Kidney (tissue), 14 donors: Measurements from ENCODE around the gene WDFY2. TPM values are rescaled to one million over a fixed set of nuclear protein-coding genes. Genes with fewer than 3 reads are reported as not detected.

Source experiments
- DNase-seq, 5 donors: peaks; one replicate each; pipeline ENCODE4 v3.0.0-alpha.2; 2013 to 2020
- FAIRE-seq: peaks from 2 replicates; lab custom pipeline; 2012; peaks lifted over from hg19 to GRCh38; lab: Jason Lieb, UNC
- H3K27ac ChIP-seq, 2 donors: one replicate each; pipeline ENCODE4 v1.7.0; 2013; ENCODE audit warnings: low read depth in 2 of 2, low read length in 2 of 2, inconsistent platforms in 1 of 2
- H3K27me3 ChIP-seq: one replicate; pipeline ENCODE4 v1.7.1; 2013; ENCODE audit warnings: low read length, inconsistent platforms; ENCODE audit not compliant: control insufficient read depth, insufficient read depth
- H3K36me3 ChIP-seq, 3 donors: one replicate each; pipeline versions ENCODE4 v1.7.0 to v1.7.1; 2013; ENCODE audit warnings: low read length in 3 of 3, control low read depth in 1 of 3, inconsistent platforms in 1 of 3; ENCODE audit not compliant: insufficient read depth in 3 of 3, control insufficient read depth in 2 of 3
- H3K4me1 ChIP-seq, 3 donors: one replicate each; pipeline versions ENCODE4 v1.7.0 to v1.7.1; 2013; ENCODE audit warnings: low read length in 3 of 3, inconsistent platforms in 1 of 3, low read depth in 1 of 3; ENCODE audit not compliant: control insufficient read depth in 2 of 3, insufficient read depth in 2 of 3
- H3K4me3 ChIP-seq, 3 donors: one replicate each; pipeline versions ENCODE4 v1.7.0 to v1.8.1; 2013; ENCODE audit warnings: low read length in 3 of 3, control low read depth in 1 of 3, inconsistent platforms in 1 of 3
- H3K9ac ChIP-seq, 3 donors: one replicate each; pipeline versions ENCODE4 v1.7.0 to v1.7.1; 2013; ENCODE audit warnings: low read length in 3 of 3, control low read depth in 1 of 3, inconsistent platforms in 1 of 3
- H3K9me3 ChIP-seq, 3 donors: one replicate each; pipeline versions ENCODE4 v1.7.0 to v1.7.1; 2013; ENCODE audit warnings: low read length in 3 of 3, control low read depth in 1 of 3, inconsistent platforms in 1 of 3; ENCODE audit not compliant: control insufficient read depth in 2 of 3, insufficient read depth in 1 of 3
- CTCF ChIP-seq: IDR thresholded peaks from 3 replicates; pipeline ENCODE4 v1.5.1; 2012; ENCODE audit warnings: mild to moderate bottlenecking, moderate library complexity, borderline replicate concordance; ENCODE audit not compliant: insufficient read depth; ENCODE audit errors: extremely low read depth
- intact Hi-C: fragments of 100-400 bp; cut with DNase I; formaldehyde crosslinking; loops from one replicate; pipeline ENCODE4 v1.11.1; 2022
- polyA plus RNA-seq: library from polyadenylated mRNA; stranded (reverse); fragments of 350-450 nt; fragmentation: Illumina TruSeq; extraction: RNeasy Lipid Tissue Mini Kit (QIAGEN cat#74804); gene quantifications from one replicate; pipeline ENCODE4 v1.2.3, GENCODE V29; 2014; ENCODE audit warnings: low read depth, low replicate concordance; ENCODE audit not compliant: insufficient read depth
- total RNA-seq: library from RNA; stranded (reverse); fragmentation: NEBNext Ultra II Directional; extraction: Animal tissue kit (Norgen Biotek cat#: 25700); gene quantifications from one replicate; pipeline ENCODE4 v1.2.1, GENCODE V29; 2021
- donor health status: control.
- donor health status: control.
- donor health status: control.
- donor health status: control.
- donor health status: control.
- donor health status: DM: yes; HTN: yes; CAD: no.
- donor health status: Normal renal cell carcinoma (clear cell type).

Gene WDFY2
- total and polyA plus RNA-seq, 2 donors from 2014 or later = 4.8 to 13.0 TPM

GRCh38 chr13:51674276-51674675 lies 90.0 kb downstream of the WDFY2 start:
- Histone ChIP-seq H3K4me3 (no peak overlapping the region), H3K4me1 (peaks cover 0 to 7% (median 0%) of the 10 kb centered on the region in 3 donors), H3K9me3 (no peaks in the 10 kb centered on the region), H3K9ac (no peak overlapping the region), H3K27ac (no peak overlapping the region), H3K27me3 (no peaks in the 10 kb centered on the region), H3K36me3 (no peaks in the 10 kb centered on the region)
- intact Hi-C loops = no loop called here
- FAIRE-seq (no peak), DNase-seq (peak; percentile 58 to 83 (median 76))
- no peak for TF ChIP-seq CTCF

- no peaks in the 10 kb centered on the region for H3K4me1 ChIP-seq
- no peak for FAIRE-seq
- DNase-seq = no peak
- no peaks in the 10 kb centered on the region for H3K9me3 ChIP-seq
- no peaks in the 10 kb centered on the region for H3K36me3 ChIP-seq
- H3K4me3 ChIP-seq = no peak overlapping the region
- H3K27ac ChIP-seq = no peak overlapping the region
- no peaks in the 10 kb centered on the region for H3K27me3 ChIP-seq
- no peak for TF ChIP-seq CTCF
- H3K9ac ChIP-seq = no peak overlapping the region
- intact Hi-C loops = no loop called here
These were observed 91.1 kb downstream of the WDFY2 start for GRCh38 chr13:51675385-51675784.

GRCh38 chr13:51675877-51676276 lies 91.6 kb downstream of the WDFY2 start:
- no peaks in the 10 kb centered on the region for H3K27me3 ChIP-seq
- H3K9me3 ChIP-seq = no peaks in the 10 kb centered on the region
- no peak for DNase-seq
- H3K4me3 ChIP-seq = no peak overlapping the region
- H3K4me1 ChIP-seq = no peaks in the 10 kb centered on the region
- intact Hi-C loops = no loop called here
- no peaks in the 10 kb centered on the region for H3K36me3 ChIP-seq
- FAIRE-seq = no peak
- TF ChIP-seq CTCF = no peak
- H3K27ac ChIP-seq = no peak overlapping the region
- H3K9ac ChIP-seq = no peak overlapping the region

- intact Hi-C loops = no loop called here
- Histone ChIP-seq H3K9me3 (no peaks in the 10 kb centered on the region), H3K27ac (no peak overlapping the region), H3K4me3 (no peak overlapping the region), H3K27me3 (no peaks in the 10 kb centered on the region), H3K9ac (no peak overlapping the region), H3K4me1 (no peaks in the 10 kb centered on the region), H3K36me3 (no peaks in the 10 kb centered on the region)
- TF ChIP-seq CTCF = no peak
- no peak for FAIRE-seq
- no peak for DNase-seq
These were observed 92.5 kb downstream of the WDFY2 start for GRCh38 chr13:51676739-51677138.
